NCI-H1092 treated with DMSO at 0.1 percent for 48 hours (cell line): ENCODE measurements around the gene ADISSP.
A peak's percentile ranks its signal among the peaks of the same experiment; 100 is the strongest.

Source experiments
- DNase-seq: peaks from one replicate; lab custom pipeline; 2025; lab: John Stamatoyannopoulos, UW

ADISSP gene

GRCh38 chr20:3714092-3714491 lies 53.5 kb downstream of the ADISSP start:
- DNase-seq = no peak

GRCh38 chr20:3712279-3712873 lies 55.2 kb downstream of the ADISSP start, which contains the start of gene SIGLEC1:
Gene SIGLEC1, minus strand, starts transcription at chr20:3712600. Its CDS starts 5,472 bp downstream, at chr20:3707128.
- DNase-seq = no peak

- DNase-seq = no peak
Measured at GRCh38 chr20:3711484-3711941, 56.0 kb downstream of the ADISSP start.

GRCh38 chr20:3710703-3711483 lies 56.7 kb downstream of the ADISSP start:
- DNase-seq = peak; percentile 22

GRCh38 chr20:3710011-3710466 lies 57.5 kb downstream of the ADISSP start:
- DNase-seq = no peak

GRCh38 chr20:3707508-3707899 lies 60.0 kb downstream of the ADISSP start:
- no peak for DNase-seq

GRCh38 chr20:3706774-3707507 lies 60.6 kb downstream of the ADISSP start:
- no peak for DNase-seq

- DNase-seq = no peak
Measured at GRCh38 chr20:3705970-3706739, 61.4 kb downstream of the ADISSP start.

GRCh38 chr20:3705491-3705969 lies 62.0 kb downstream of the ADISSP start:
- DNase-seq = no peak

- no peak for DNase-seq
Measured at GRCh38 chr20:3704087-3704486, 63.5 kb downstream of the ADISSP start.
